Bronchial epithelial cell (primary cell): ENCODE data around the gene SLC35F1. TPM values are rescaled to one million over a fixed set of nuclear protein-coding genes. Genes with fewer than 3 reads are reported as not detected.
"Not testable (repeated sequence)": the region's sequence is repeated elsewhere in the genome, so short reads cannot be mapped to it uniquely, and the experiment has no call there.

ENCODE experiments used
- DNase-seq: peaks from one replicate; pipeline ENCODE4 v3.0.0-alpha.2; 2010; ENCODE audit warnings: low read depth
- FAIRE-seq: peaks from 2 replicates; lab custom pipeline; 2011; peaks lifted over from hg19 to GRCh38; lab: Jason Lieb, UNC
- H3K27me3 ChIP-seq: 2 replicates; pipeline ENCODE4 v1.5.1; 2011; ENCODE audit warnings: low read length; ENCODE audit not compliant: control insufficient read depth, insufficient read depth
- H3K36me3 ChIP-seq: 2 replicates; pipeline ENCODE4 v1.5.1; 2011; ENCODE audit warnings: low read length; ENCODE audit not compliant: control insufficient read depth, insufficient read depth
- H3K4me3 ChIP-seq: 2 replicates; pipeline ENCODE4 v1.5.1; 2011; ENCODE audit warnings: mild to moderate bottlenecking, low read depth, low read length, control low read depth
- CTCF ChIP-seq: IDR thresholded peaks from 2 replicates; pipeline ENCODE4 v1.5.1; 2011; ENCODE audit warnings: mild to moderate bottlenecking, moderate library complexity, low read length, control low read depth, inconsistent platforms; ENCODE audit not compliant: insufficient read depth, severe bottlenecking
- total RNA-seq: library from RNA; depleted of rRNA; stranded (reverse); fragments of >200 nt; gene quantifications from 2 replicates; pipeline ENCODE4 v1.2.1, GENCODE V29; 2014

SLC35F1 gene
- total RNA-seq, 1 donor from 2014 or later, result not detected

DNA sequence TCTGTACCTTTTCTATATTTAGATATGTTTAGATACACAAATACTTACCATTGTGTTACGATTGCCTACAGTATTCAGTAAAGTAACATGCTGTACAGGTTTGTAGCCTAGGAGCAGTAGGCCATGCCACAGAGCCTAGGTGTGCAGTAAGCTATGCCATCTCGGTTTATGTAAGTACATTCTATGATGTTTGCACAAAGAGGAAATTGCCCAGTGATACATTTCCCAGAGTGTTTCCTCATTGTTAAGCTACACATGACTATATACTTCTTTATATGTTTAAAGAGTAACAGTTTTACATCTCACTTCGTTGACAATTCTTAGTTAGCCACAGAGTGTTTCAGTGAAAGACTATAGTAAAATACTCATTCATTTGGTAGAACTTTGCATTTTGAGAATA, 51.5 kb downstream of the SLC35F1 start:
- H3K27me3 ChIP-seq, result no peaks in the 10 kb centered on the region
- no peak overlapping the region for H3K4me3 ChIP-seq
- TF ChIP-seq CTCF, result no peak
- FAIRE-seq, result no peak
- no peaks in the 10 kb centered on the region for H3K36me3 ChIP-seq
- no peak for DNase-seq

DNA sequence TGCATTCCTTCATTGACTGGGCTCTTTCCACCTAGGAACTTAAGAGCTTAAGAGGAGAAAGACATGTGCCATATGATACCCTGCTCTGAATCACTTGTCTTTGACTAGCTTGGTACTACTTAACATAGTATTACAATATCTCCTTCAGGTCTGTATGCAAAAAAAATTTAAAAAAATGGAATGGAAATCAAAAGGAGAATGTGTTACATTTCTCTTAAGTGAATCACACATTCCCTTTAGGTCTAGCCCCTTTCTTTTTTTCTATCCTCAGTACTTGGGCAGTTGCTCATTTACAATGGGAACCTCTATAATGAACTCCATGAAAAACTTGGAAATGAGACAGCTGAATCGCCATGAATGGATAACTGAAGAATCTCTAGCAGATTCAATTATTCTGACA, 53.8 kb downstream of the SLC35F1 start:
- Histone ChIP-seq H3K4me3 (no peak overlapping the region), H3K36me3 (no peaks in the 10 kb centered on the region), H3K27me3 (no peaks in the 10 kb centered on the region)
- no peak for TF ChIP-seq CTCF
- FAIRE-seq (no peak), DNase-seq (no peak)

GRCh38 chr6:117961301-117961700, 54.2 kb downstream of the SLC35F1 start:
- Histone ChIP-seq H3K27me3 (no peaks in the 10 kb centered on the region), H3K4me3 (no peak overlapping the region), H3K36me3 (no peaks in the 10 kb centered on the region)
- TF ChIP-seq CTCF, result no peak
- DNase-seq (no peak), FAIRE-seq (no peak)

DNA sequence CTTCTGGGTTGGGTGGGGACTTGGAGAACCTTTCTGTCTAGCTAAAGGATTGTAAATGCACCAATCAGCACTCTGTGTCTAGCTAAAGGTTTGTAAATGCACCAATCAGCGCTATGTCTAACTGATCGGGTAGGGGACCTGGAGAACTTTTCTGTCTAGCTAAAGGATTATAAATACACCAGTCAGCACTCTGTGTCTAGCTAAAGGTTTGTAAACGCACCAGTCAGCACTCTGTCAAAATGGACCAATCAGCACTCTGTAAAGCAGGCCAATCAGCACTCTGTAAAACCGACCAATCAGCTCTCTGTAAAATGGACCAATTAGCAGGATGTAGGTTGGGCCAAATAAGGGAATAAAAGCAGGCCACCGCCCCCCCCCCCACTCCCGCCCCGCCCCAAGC, 58.7 kb downstream of the SLC35F1 start:
- not testable (repeated sequence) for H3K27me3 ChIP-seq, H3K36me3 ChIP-seq, H3K4me3 ChIP-seq, FAIRE-seq, DNase-seq

GRCh38 chr6:117971637-117972036, 64.6 kb downstream of the SLC35F1 start:
- H3K36me3 ChIP-seq, result no peaks in the 10 kb centered on the region
- H3K27me3 ChIP-seq, result no peaks in the 10 kb centered on the region
- no peak for TF ChIP-seq CTCF
- no peak overlapping the region for H3K4me3 ChIP-seq
- FAIRE-seq (no peak), DNase-seq (no peak)

DNA sequence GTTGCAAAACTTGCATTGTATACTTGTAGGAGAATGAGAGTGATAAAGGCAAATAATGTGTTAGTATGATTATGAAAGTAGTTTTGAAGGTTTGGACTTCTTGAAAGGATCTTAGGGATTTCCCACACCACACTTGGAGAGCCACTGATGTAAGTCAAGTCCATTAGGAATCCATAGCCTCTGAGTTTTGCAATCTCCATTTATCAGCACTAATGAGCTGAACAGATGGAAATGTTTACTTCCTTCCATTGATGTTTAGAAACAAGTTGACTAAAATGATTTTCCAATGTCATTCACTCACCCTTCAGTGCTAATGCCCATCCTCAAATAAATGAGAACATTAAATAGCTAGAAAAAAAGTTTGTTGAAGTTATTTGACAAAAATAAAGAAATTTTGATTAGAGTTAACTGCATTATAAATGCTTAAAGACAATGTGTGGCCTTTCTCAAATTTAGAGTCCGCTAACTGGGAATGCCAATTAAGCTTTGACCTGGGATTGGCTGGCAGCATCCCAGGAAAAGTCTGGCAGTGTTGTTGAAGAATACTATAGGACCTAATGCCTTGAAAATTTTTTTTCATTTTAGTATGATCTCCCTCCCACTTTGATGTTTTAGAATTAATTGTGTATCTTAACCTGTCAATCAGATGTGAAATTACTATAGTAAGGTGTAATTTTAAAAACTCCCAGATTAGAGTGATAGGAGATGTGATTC, 68.0 kb downstream of the SLC35F1 start:
- no peak for DNase-seq
- Histone ChIP-seq H3K27me3 (no peaks in the 10 kb centered on the region), H3K4me3 (no peak overlapping the region), H3K36me3 (no peaks in the 10 kb centered on the region)
- TF ChIP-seq CTCF, result no peak
- no peak for FAIRE-seq
